Smooth muscle cell of the brain vasculature (primary cell): ENCODE results near the gene APOA5.
"Not testable (repeated sequence)": the region's sequence is repeated elsewhere in the genome, so short reads cannot be mapped to it uniquely, and the experiment has no call there.

ENCODE experiments used
- DNase-seq: peaks from one replicate; pipeline ENCODE4 v3.0.0-alpha.2; 2012; ENCODE audit warnings: low read depth, low spot score

APOA5 gene

DNA sequence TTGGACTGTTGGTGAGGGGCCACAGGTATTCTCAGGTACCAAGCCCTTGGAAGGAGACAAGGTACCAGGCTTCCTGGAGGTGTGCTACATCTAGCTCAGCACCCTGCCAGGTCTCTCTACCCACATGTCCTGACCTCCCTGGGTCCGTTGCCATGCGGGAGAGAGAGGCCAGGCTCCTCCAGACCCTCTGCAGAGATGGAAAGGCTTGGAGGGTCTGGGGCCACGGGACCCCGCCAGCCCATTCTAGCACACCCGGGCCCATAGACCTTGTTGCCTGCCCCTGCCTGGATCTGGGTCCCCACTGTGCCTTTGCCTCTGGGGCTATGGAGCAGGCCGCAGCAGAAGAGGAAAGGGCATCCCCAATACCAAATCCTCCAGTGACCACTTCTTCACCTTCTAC, 35.8 kb upstream of the APOA5 start:
- DNase-seq, result no peak

DNA sequence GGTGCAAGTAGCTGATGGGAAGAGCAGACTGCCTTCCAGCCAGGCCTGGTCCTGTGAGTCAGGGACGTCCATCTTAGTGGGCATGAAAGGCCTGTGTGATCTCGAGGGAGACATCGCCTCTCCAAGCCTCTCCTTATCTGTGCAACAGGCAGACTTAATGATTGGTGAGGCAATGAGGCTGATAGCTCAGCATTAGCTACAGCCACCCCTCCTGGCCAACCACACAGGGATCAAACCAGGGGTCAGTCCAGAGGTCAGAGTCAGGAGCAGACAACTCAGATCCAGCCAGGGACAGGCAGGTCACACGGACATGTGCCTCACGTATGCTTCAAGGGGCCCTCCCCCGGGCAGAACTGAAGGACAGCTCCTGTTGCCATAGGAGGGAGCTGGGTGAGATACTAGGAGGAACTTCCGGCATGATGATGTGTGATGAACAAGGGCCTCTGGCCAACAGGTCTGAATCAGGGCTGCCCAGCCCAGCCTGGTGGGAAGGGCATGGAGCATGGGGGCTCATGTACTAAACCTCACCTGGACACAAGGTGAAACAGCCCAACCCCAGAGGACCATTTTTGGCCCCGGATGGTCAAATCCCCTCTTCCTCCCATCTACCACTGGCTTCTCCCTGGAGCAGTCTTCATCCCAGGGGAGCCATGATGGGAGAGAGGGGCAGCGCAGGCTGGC, 35.2 kb upstream of the APOA5 start:
- DNase-seq, result no peak

GRCh38 chr11:116825854-116826750, 34.4 kb upstream of the APOA5 start:
- no peak for DNase-seq

DNA sequence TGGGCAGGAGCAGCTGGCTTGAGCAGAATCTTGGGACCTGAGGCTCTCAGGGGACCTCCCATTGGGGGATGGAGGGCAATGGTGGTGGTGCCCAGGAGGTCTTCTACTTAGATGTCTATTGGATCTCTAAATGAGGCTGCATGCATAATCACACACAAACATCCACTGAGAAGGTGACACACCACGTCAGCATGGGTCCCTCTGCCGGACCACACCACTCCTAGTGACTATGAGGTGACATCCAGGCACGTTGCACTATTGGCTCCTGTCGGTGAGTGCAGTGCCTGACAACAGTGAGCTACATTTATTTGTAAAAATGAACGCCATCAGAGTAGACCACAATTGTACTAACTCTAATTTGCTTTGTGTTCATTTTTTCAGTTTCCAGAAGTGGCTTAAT, 33.8 kb upstream of the APOA5 start:
- no peak for DNase-seq

GRCh38 chr11:116823031-116823843, 31.6 kb upstream of the APOA5 start, which contains the start of gene APOA4:
Gene APOA4 (minus strand): TSS chr11:116823304. CDS start chr11:116823191, 113 bp downstream.
- DNase-seq, result no peak

GRCh38 chr11:116822575-116822974, 30.9 kb upstream of the APOA5 start:
- no peak for DNase-seq

GRCh38 chr11:116821050-116821918, 29.6 kb upstream of the APOA5 start:
- DNase-seq, result no peak

DNA sequence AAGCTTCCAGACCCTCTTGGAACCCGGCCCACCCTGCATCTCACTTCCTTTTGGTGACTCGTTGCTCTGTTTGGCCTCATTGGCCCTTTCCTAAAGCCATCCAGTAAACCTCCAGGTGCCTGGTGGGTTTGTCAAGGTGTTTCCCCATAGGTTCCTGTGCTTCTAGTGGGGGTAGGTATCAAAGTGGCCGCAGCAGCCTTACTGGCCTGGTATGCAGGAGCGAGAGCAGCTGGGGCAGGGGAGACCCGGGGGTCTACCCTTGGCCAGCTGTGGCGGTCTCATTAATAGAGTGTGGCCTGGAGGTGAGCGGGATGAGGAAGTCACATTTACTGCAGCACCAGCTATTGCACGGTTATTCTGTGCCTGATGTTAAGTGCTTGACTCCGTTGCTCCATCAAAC, 27.4 kb upstream of the APOA5 start:
- DNase-seq, result no peak

DNA sequence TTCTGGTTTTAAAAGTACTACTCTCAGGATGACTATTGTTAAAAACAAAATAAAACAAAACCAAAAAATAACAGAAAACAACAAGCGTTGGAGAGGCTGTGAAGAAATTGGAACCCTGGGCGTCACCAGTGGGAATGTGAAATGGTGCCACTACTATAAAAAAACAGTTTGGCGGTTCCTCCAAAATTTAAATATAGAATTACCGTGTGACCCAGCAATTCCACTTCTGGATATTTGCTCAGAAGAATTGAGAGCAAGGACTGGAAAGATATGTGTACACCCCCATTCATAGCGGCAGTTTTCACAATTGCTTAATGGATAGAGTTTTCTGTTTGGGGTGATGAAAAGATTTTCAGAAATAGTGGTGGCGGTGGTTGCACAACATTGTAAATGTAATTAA, 22.8 kb upstream of the APOA5 start:
- no peak for DNase-seq

DNA sequence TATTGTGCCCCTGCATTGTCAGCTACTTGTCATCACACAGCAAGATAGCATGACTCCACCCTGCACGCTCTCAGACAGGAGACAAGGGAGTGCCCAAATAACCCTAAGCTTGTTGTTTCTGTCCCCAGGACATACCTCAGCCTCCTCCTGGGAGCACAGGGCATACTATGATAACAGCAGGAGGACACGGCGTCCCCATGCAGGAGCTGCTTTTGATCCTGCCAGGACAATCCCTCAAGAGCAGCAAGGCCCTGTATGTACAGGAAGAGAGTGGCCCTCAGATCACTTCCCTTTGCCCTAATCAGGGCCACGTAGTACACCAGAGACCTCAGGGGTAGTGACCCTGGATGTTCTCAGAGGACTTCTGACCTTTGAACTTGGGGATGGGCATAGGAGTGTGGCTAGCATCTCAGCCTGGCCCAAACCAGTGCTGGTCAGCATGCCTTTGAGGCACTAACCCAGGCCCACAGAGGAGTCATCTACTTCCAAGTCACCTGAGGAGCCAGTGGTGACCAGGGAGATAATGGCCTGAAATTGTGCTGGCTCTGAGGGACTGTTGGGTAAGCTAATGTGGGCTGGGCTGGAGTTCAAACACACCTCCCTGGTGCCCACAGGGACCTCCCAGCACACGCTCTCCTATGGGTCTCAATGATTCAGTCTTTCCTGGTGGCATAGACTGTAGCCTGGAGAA, 22.2 kb upstream of the APOA5 start:
- no peak for DNase-seq

DNA sequence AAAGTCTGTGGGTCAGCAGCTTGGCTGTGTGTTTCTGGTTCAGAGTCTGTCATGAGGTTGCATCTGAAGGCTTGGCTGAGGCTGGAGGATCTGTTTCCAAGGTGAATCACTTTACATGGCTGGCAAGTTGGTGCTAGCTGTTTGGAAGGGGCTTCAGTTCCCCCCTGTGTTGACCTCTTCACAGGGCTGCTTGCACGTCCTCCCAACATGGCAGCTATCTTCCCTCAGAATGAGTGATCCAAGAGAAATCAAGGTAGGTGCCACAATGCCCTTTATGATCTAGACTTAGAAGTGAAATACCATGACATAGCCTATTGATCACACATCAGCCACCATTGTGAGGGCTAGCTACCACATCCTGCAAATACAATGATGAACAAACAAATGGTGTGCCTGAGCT, 21.5 kb upstream of the APOA5 start:
- DNase-seq, result no peak

DNA sequence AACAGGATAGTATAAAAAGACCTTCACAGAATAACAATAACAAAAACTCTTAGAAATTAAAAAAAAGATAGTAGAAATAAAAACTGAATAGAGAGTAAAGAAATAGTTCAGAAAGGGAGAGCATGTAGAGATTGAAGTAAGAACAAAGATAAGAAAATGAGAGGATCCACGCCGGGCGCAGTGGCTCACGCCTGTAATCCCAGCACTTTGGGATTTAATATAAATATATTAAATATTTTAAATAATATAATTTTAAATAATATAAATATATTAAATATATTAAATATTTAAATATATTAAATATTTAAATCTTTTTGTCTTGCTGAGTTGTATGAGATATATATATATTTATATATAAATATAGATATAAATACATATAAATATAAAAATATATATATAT, 20.4 kb upstream of the APOA5 start:
- DNase-seq, result no peak

- no peak for DNase-seq
Measured at GRCh38 chr11:116811194-116811593, 19.5 kb upstream of the APOA5 start.

GRCh38 chr11:116808262-116809175, 16.8 kb upstream of the APOA5 start:
- no peak for DNase-seq

DNA sequence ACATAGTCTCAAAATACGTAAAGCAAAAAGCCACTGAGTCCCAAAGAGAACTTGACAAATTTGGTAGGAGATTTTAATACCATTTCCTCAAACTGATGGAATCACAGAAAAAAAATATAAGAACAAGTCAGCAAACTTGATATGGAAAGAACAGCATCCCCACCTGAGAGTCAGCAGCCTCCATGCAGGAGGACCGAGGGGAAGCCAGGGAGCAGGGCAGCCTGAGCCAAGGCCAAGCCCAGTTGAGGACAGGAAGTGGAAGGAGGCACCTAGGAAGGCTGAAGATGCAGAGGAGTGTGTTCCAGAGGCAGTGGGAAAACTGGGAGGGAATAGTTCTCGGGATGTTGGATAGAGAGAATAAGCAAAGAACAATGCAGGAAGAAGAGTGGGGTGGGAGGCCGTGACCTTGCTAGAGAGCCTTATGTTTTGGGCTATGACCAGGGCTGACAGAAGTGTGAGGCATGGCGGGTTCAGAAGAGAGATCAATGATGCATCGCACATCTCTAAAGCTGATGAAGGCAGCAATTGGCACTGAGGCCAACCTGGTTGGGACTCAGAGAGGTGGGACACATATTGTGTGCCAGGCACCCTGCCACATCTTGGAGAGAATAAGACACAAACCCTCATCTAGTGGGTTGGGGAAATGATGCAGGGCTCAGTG, 16.1 kb upstream of the APOA5 start:
- no peak for DNase-seq

GRCh38 chr11:116804001-116804400, 12.3 kb upstream of the APOA5 start:
- no peak for DNase-seq

DNA sequence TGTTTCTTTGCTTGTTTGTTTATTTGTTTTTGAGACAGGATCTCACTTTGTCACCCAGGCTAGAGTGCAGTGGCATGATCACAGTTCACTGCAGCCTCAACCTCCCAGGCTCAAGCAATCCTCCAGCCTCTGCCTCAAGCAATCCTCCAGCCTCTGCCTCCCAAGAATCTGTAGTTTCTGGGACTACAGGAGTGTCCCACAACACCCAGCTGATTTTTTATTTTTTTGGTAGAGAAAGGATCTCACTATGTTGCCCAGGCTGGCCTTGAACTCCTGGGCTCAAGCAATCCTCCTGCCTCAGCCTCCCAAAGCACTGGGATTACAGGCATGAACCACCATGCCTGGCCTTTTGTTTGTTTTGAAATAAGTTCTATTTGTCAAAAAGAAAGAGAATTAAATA, 10.0 kb upstream of the APOA5 start:
- DNase-seq, result not testable (repeated sequence)

DNA sequence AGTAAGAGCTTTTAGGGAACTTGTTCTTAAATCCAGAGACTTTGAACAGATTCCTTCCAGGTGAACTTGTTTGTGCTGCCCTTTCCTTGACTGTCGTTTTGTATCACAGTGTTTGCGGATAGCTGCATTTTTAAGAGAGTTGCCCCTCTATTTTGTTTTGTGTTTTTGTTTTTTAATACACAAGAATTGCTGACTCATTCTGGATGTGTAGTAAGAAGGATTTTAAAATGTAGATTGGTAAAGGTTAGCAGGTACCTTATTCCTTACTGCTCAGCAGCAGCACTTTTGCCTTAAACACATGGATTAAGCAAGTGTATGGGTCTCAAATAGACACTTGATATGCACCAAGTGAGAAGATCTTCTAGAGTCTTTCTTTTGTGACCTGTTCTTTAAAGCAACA, 8.9 kb upstream of the APOA5 start:
- no peak for DNase-seq

- DNase-seq, result no peak
Measured at GRCh38 chr11:116798368-116798767, 6.7 kb upstream of the APOA5 start.
